ENCODE results near the gene DUSP1.

The DUSP1 gene

DNA sequence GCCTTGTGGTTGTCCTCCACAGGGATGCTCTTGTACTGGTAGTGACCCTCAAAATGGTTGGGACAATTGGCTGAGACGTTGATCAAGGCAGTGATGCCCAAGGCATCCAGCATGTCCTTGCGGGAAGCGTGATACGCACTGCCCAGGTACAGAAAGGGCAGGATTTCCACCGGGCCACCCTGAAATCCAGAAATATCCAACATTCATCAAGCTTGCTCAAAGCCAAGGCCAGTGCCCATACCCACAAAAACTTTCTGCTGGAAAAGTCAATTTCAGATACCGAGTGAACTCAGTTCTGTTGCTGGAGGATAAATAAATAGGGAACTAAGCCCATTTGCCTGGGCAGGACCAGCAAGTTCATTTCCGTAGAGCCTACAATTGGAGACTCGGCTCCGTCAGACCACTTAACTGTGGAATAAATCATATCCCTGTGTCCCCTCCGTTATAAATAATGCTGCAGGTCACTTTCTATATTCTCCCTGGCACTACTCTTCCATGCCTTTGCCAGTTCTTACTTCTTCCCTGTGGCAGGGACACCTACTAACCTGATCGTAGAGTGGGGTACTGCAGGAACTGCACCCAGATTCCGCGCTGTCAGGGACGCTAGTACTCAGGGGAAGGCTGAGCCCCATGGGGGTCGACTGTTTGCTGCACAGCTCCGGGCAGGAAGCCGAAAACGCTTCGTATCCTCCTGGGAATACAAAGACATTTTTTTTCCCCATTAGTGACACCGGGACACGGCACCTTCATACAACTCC, 1.2 kb downstream of the DUSP1 start:
- Histone ChIP-seq H3K9me3 (ENCODE audit: control insufficient read depth, insufficient read depth, low read length) (no peaks in the 10 kb centered on the region), H3K36me3 (ENCODE audit: control insufficient read depth, insufficient read depth, low read length) (peaks cover 8% of the 10 kb centered on the region), H3K27me3 (ENCODE audit: control insufficient read depth, insufficient read depth, low read length) (no peaks in the 10 kb centered on the region; the same call in 1 of the 2 replicates), H3K4me1 (ENCODE audit: control insufficient read depth, insufficient read depth, low read length) (peaks cover 2% of the 10 kb centered on the region; the same call in 1 of the 2 replicates), H3K4me3 (ENCODE audit: low read length) (peak overlapping the region; percentile 86; the same call in 1 of the 2 replicates), H3K27ac (ENCODE audit: low read length) (no peak overlapping the region)
- no peak for DNase-seq (ENCODE audit: low read depth, low spot score)
- WGBS (ENCODE audit: insufficient coverage, insufficient read length), result no CpG with 5 or more reads among the region's 21 CpGs

DNA sequence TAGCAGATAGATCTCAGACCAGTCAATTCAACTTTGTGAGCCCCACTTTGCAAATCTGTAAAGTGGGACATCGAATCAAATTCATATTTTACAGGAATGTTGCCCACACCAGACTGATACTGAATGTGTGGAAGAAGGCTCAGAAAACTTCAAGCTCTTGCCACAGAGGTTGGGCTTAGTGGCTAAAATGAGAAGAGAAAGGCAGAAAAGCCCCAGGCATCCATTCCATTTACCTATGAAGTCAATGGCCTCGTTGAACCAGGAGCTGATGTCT, 1.7 kb downstream of the DUSP1 start:
- no peak overlapping the region for H3K27ac ChIP-seq (ENCODE audit: low read length)
- H3K27me3 ChIP-seq (ENCODE audit: control insufficient read depth, insufficient read depth, low read length), result no peaks in the 10 kb centered on the region; the same call in 1 of the 2 replicates
- peaks cover 8% of the 10 kb centered on the region for H3K36me3 ChIP-seq (ENCODE audit: control insufficient read depth, insufficient read depth, low read length)
- H3K9me3 ChIP-seq (ENCODE audit: control insufficient read depth, insufficient read depth, low read length), result no peaks in the 10 kb centered on the region
- no peak for DNase-seq (ENCODE audit: low read depth, low spot score)
- H3K4me1 ChIP-seq (ENCODE audit: control insufficient read depth, insufficient read depth, low read length), result peaks cover 4% of the 10 kb centered on the region; the same call in 1 of the 2 replicates
- WGBS (ENCODE audit: insufficient coverage, insufficient read length), result no CpG with 5 or more reads among the region's 2 CpGs
- H3K4me3 ChIP-seq (ENCODE audit: low read length), result no peak overlapping the region

DNA sequence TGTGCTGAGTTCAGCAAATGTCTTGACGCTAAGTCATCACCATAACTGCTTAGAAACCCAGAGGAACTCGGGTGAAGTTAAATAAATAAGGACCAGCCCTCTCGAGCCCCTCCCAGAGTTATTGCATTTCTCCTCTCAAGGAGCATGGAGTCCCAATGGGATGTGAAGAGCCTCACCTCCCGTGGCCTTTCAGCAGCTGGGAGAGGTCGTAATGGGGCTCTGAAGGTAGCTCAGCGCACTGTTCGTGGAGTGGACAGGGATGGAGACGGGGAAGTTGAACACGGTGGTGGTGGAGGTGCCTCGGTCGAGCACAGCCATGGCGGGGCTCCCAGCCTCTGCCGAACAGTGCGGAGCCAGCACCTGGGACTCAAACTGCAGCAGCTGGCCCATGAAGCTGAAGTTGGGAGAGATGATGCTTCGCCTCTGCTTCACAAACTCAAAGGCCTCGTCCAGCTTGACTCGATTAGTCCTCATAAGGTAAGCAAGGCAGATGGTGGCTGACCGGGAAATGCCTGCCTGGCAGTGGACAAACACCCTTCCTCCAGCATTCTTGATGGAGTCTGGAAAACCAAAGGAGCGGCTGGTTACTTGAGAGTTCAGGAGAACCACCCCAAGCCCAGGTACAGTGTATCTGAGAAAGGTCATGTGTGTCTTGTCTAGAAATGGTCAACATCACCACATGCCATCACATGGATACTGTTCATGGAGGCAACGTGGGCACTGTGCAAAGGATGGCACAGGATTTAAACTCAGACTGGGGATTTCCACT, 2.2 kb downstream of the DUSP1 start:
- H3K4me3 ChIP-seq (ENCODE audit: low read length), result no peak overlapping the region
- no CpG with 5 or more reads among the region's 20 CpGs for WGBS (ENCODE audit: insufficient coverage, insufficient read length)
- DNase-seq (ENCODE audit: low read depth, low spot score), result no peak
- H3K9me3 ChIP-seq (ENCODE audit: control insufficient read depth, insufficient read depth, low read length), result no peaks in the 10 kb centered on the region
- no peak overlapping the region for H3K27ac ChIP-seq (ENCODE audit: low read length)
- peaks cover 4% of the 10 kb centered on the region; the same call in 1 of the 2 replicates for H3K4me1 ChIP-seq (ENCODE audit: control insufficient read depth, insufficient read depth, low read length)
- no peaks in the 10 kb centered on the region; the same call in 1 of the 2 replicates for H3K27me3 ChIP-seq (ENCODE audit: control insufficient read depth, insufficient read depth, low read length)
- peaks cover 8% of the 10 kb centered on the region for H3K36me3 ChIP-seq (ENCODE audit: control insufficient read depth, insufficient read depth, low read length)

DNA sequence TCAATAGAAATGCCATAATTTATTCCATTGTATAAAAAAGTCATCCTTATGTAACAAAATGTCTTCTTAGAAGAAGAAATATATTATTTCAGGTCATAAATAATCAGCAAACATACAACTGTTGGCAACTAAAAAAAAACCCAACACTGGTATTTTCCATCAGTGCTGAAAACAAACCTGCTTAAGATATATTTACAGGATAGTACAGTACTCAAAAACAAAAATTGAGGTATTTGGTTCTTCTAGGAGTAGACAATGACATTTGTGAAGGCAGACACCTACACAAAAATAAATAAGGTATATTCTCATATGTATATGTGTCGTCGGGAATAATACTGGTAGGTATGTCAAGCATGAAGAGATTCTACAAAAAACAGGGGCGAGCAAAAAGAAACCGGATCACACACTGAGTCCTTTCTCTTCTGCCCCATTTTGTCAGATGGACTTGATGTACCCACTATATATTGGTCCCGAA, 2.9 kb downstream of the DUSP1 start:
- no peak for DNase-seq (ENCODE audit: low read depth, low spot score)
- no peaks in the 10 kb centered on the region; the same call in 1 of the 2 replicates for H3K27me3 ChIP-seq (ENCODE audit: control insufficient read depth, insufficient read depth, low read length)
- WGBS (ENCODE audit: insufficient coverage, insufficient read length), result no CpG with 5 or more reads among the region's 5 CpGs
- peaks cover 8% of the 10 kb centered on the region for H3K36me3 ChIP-seq (ENCODE audit: control insufficient read depth, insufficient read depth, low read length)
- no peak overlapping the region for H3K4me3 ChIP-seq (ENCODE audit: low read length)
- H3K9me3 ChIP-seq (ENCODE audit: control insufficient read depth, insufficient read depth, low read length), result no peaks in the 10 kb centered on the region
- no peak overlapping the region for H3K27ac ChIP-seq (ENCODE audit: low read length)
- H3K4me1 ChIP-seq (ENCODE audit: control insufficient read depth, insufficient read depth, low read length), result peaks cover 4% of the 10 kb centered on the region; the same call in 1 of the 2 replicates

DNA sequence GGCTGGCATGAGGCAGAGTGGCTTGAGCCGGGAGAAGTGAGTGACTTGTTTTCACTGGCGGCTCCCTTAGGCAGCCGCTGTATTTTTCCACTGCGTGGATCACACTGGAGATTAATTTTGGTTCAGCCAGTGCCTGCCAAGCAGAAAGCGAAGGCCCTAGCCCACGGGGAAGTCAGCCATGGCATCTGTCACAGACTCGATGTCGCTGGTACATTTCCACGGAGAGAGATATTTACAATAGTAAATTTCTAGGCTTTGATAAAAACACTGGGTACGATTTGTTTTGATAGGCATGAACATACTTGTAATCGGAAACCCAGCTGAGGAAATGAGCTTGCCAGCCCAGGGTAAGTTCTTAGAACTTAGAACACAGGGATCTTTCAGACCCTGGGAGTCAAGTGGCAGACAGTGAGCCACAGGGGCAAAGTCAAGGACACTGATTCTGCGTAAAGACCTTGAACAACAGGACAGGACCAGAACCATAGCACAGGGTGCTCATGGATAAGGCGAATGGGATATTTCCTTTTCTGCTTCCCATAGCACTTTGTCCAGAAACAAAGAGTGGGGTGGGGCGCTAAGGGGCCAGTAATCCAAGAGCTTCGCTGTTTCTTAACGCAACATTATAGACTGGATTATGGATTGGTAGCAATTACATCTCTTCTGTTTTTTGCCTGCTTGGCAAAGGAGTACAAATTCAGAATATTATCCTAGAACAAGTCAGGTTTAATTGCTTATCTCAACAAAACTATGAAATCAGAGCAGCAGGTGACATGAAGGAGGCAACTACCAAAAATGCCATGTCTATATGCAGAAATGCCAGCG, 4.5 kb downstream of the DUSP1 start:
- Histone ChIP-seq H3K4me1 (ENCODE audit: control insufficient read depth, insufficient read depth, low read length) (peaks cover 4% of the 10 kb centered on the region; the same call in 1 of the 2 replicates), H3K9me3 (ENCODE audit: control insufficient read depth, insufficient read depth, low read length) (no peaks in the 10 kb centered on the region), H3K27me3 (ENCODE audit: control insufficient read depth, insufficient read depth, low read length) (no peaks in the 10 kb centered on the region), H3K4me3 (ENCODE audit: low read length) (no peak overlapping the region), H3K27ac (ENCODE audit: low read length) (no peak overlapping the region), H3K36me3 (ENCODE audit: control insufficient read depth, insufficient read depth, low read length) (peaks cover 8% of the 10 kb centered on the region)
- DNase-seq (ENCODE audit: low read depth, low spot score), result no peak
- WGBS (ENCODE audit: insufficient coverage, insufficient read length), result no CpG with 5 or more reads among the region's 17 CpGs

DNA sequence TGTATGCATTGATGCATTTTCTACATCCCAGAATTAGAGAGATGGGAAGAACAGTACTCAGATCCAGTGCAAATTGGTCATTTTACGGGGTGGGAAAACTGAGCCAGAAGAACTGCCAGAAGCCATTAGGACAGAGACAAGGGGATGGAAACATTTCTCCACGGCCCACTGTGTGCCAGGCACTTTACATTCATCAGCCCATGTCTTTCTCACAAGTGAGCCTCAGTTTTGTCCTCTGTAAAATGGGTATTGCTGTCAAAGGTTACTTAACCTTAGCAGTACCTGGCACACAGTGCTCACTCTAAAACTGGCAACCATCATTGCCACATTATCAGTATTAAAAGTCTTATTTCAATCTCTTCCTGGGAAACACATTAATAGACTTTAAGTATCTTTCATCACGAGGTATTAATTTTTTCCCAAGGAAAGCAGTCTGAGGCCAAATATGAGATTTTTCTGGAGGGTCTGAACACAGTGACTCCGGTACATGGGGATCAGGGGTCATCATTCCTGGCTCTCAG, 5.2 kb downstream of the DUSP1 start:
- Histone ChIP-seq H3K4me3 (ENCODE audit: low read length) (no peak overlapping the region), H3K27me3 (ENCODE audit: control insufficient read depth, insufficient read depth, low read length) (no peaks in the 10 kb centered on the region), H3K27ac (ENCODE audit: low read length) (no peak overlapping the region), H3K36me3 (ENCODE audit: control insufficient read depth, insufficient read depth, low read length) (peaks cover 8% of the 10 kb centered on the region), H3K4me1 (ENCODE audit: control insufficient read depth, insufficient read depth, low read length) (peaks cover 4% of the 10 kb centered on the region; the same call in 1 of the 2 replicates), H3K9me3 (ENCODE audit: control insufficient read depth, insufficient read depth, low read length) (no peaks in the 10 kb centered on the region)
- DNase-seq (ENCODE audit: low read depth, low spot score), result no peak
- WGBS (ENCODE audit: insufficient coverage, insufficient read length), result no CpG with 5 or more reads among the region's 4 CpGs

DNA sequence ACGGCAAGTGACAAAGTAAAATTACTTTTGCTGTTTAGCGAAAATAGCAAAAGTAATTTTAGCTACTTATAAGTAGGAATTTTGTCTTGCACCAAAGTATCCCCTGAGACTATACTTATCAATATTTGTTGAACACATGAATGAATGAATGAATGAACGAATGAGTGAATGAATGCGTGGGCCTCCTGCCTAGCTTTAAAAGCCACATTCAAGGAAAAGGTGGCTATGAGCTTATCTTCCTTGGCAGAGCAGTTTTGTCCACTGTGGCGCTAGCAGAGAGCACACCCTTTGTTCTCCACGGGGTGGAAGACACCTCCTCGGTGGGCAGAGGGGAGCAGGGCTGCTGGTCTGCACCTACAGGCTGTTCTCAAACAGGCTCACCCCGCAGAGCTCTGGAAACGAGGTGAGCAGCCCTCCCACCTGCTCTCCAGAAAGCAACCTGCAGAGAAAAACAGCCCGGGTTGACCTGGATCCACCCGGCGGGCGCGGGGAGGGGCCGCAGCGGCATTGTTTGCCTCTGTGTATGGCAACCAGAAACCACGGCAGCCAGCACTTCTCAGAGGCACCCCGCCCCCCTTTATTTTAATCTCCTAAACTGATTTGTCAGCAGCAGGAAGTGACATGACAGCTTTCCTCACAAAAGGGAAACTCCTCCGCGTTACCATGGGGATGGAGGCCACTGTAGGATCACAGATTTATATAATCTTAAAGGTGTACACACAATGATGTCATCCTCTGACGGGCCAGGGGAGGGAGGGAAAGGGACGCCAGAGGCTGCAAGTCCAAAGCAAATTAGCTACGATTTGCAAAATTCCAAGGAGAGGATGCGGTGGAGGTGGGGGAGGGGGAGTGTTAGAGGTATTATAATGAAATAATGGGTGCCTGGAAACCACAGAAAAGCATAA, 5.9 kb downstream of the DUSP1 start:
- no CpG with 5 or more reads among the region's 24 CpGs for WGBS (ENCODE audit: insufficient coverage, insufficient read length)
- Histone ChIP-seq H3K36me3 (ENCODE audit: control insufficient read depth, insufficient read depth, low read length) (peaks cover 8% of the 10 kb centered on the region), H3K4me3 (ENCODE audit: low read length) (peak overlapping the region; percentile 3; the same call in 1 of the 2 replicates), H3K4me1 (ENCODE audit: control insufficient read depth, insufficient read depth, low read length) (peaks cover 4% of the 10 kb centered on the region; the same call in 1 of the 2 replicates), H3K27me3 (ENCODE audit: control insufficient read depth, insufficient read depth, low read length) (no peaks in the 10 kb centered on the region), H3K9me3 (ENCODE audit: control insufficient read depth, insufficient read depth, low read length) (no peaks in the 10 kb centered on the region), H3K27ac (ENCODE audit: low read length) (no peak overlapping the region)
- DNase-seq (ENCODE audit: low read depth, low spot score), result no peak

DNA sequence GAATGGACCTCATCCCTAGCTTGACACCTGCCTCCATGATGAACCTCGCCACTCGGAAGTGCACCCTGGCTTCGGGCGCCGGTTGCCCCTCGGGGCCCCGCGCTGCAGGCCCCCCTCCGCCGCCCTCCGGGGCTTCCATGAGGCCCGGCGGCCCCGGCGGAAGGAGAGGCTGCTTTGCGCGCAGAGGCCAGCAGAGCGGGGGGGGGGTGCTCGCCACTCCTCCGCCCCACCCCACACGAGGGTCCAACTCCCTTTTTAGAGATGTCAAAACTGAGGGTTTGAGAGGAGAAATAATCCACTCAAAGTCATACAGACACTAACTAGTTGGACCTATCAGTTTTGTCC, 7.9 kb downstream of the DUSP1 start:
- no CpG with 5 or more reads among the region's 21 CpGs for WGBS (ENCODE audit: insufficient coverage, insufficient read length)
- H3K36me3 ChIP-seq (ENCODE audit: control insufficient read depth, insufficient read depth, low read length), result no peaks in the 10 kb centered on the region
- no peak overlapping the region for H3K27ac ChIP-seq (ENCODE audit: low read length)
- no peaks in the 10 kb centered on the region for H3K27me3 ChIP-seq (ENCODE audit: control insufficient read depth, insufficient read depth, low read length)
- peaks cover 2% of the 10 kb centered on the region; the same call in 1 of the 2 replicates for H3K4me1 ChIP-seq (ENCODE audit: control insufficient read depth, insufficient read depth, low read length)
- no peaks in the 10 kb centered on the region for H3K9me3 ChIP-seq (ENCODE audit: control insufficient read depth, insufficient read depth, low read length)
- no peak overlapping the region for H3K4me3 ChIP-seq (ENCODE audit: low read length)
- no peak for DNase-seq (ENCODE audit: low read depth, low spot score)

DNA sequence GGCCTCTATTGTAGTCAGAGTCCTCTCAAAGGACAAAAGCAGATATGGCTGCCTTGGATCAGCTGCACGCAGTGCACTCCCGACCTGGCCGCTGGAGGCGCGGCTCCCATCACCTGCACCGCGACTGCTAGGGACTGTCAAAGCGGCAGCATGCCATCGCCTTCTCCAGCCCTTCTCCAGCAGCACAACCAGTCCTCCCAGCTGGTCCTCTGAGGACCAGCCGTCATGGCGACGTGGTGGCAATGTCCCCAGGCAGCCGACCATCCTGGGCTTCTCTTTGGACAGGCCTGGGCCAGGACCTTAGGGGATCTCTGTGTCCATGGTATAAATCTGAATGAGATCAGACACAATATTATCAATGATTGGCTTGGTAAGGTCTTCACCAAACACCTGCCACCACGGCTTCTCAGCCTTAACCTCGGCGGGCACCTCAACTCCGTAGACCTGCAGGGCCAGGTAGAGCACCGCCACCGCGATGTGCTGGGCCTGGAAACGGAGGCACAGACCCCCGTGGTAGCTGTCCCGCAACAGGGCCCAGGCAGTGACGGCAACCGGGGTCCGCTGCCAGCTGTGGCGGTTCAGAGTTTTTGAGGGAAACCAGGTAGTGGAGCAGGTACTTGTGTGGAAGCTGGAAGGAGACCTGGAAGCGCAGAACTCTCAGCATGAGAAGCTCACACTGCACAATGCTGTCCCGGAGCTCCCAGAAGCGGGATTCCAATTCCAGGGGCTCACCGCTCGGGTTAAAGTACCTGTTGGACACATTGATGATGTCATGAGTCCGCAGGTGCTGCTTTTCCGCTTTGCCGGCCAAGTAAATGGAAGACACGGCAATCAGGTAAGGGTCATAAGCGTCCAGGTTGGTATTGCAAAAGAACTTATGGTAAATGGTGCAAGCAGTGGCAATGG, 8.5 kb downstream of the DUSP1 start:
- DNase-seq (ENCODE audit: low read depth, low spot score), result no peak
- peaks cover 3% of the 10 kb centered on the region; the same call in 1 of the 2 replicates for H3K4me1 ChIP-seq (ENCODE audit: control insufficient read depth, insufficient read depth, low read length)
- H3K27ac ChIP-seq (ENCODE audit: low read length), result no peak overlapping the region

More for the DNA sequence above, 8.5 kb downstream of the DUSP1 start:
- H3K27me3 ChIP-seq (ENCODE audit: control insufficient read depth, insufficient read depth, low read length), result no peaks in the 10 kb centered on the region
- no peaks in the 10 kb centered on the region for H3K9me3 ChIP-seq (ENCODE audit: control insufficient read depth, insufficient read depth, low read length)
- no CpG with 5 or more reads among the region's 37 CpGs for WGBS (ENCODE audit: insufficient coverage, insufficient read length)
- no peaks in the 10 kb centered on the region for H3K36me3 ChIP-seq (ENCODE audit: control insufficient read depth, insufficient read depth, low read length)
- no peak overlapping the region for H3K4me3 ChIP-seq (ENCODE audit: low read length)

All from iPS DF 6.9 (cell line).